Esophagus muscularis mucosa (tissue), 4 donors: Measurements from ENCODE around the gene GMPR.

Experiments
- CTCF ChIP-seq, 3 experiments: fragments of 200-600 bp in 2 of 3; fragments of 450-650 bp in 1 of 3; sonication (generic) in 2 of 3; IDR thresholded peaks; one replicate each; pipeline ENCODE4 v1.5.1; 2017 to 2019; ENCODE audit warnings: antibody characterized with exemption in 3 of 3, mild to moderate bottlenecking in 2 of 3, moderate library complexity in 1 of 3
- EP300 ChIP-seq: sonication (generic); formaldehyde crosslinking; IDR thresholded peaks from one replicate; pipeline ENCODE4 v1.6.1; 2017; ENCODE audit warnings: antibody characterized with exemption
- POLR2AphosphoS5 ChIP-seq, 2 donors: sonication (generic); formaldehyde crosslinking; IDR thresholded peaks; one replicate each; pipeline ENCODE4 v1.6.1; 2017; ENCODE audit warnings: antibody characterized with exemption in 2 of 2

GRCh38 chr6:16236009-16236501 lies 2.3 kb upstream of the GMPR start:
- no peak for TF ChIP-seq CTCF (IDR thresholded peaks at IDR 0.05)
- no peak for TF ChIP-seq POLR2AphosphoS5 (IDR thresholded peaks at IDR 0.05)
- TF ChIP-seq EP300, result no peak
